Measurements from ENCODE around the gene MED27.
A peak's percentile ranks its signal among the peaks of the same experiment; 100 is the strongest.

The MED27 gene

DNA sequence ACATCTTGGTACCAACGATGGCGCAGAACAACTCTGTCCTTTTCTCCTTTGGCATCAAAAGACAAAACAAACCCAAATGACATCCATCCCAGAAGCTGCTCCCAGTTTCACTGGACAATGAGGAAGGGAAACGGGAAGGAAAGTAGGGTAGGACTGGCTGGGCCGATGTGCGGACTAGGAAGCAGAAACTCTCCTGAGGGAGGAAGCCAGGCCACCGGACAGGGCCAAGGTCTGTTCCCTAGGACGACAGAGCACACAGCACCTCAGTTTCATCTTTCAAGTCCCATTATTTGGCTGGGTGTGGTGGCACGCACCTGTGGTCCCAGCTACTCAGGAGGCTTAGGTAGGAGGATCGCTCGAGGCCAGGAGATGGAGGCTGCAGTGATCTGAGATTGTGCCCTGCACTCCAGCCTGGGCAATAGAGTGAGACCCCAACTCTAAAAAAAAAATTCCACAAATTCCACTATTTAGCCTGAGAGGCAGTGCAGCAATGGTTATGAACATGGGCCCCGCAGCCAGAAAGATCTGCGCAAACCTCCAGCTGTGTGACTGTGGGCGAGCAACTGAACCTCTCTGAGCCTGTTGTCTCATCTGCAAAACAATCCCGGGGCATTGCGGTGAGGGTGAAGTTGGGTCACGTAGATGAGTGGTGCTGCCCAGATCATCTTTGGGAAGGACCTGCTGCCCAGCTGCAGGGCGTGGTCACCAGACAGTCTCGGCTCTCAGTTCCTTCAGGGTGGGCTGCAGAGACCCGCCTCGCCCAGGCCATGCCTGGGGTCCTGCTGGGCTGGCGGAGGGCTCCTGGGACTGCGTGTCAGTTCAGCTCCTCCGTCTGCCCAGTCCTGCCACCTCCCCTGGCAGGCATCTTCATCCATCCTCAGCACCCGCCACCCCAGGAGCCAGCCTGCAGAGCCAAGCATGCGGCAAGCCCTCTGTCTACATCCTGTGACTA, 238.6 kb downstream of the MED27 start:
- DNase-seq (ENCODE audit: extremely low read depth in 1 of 2, low read depth in 1 of 2): no peak

DNA sequence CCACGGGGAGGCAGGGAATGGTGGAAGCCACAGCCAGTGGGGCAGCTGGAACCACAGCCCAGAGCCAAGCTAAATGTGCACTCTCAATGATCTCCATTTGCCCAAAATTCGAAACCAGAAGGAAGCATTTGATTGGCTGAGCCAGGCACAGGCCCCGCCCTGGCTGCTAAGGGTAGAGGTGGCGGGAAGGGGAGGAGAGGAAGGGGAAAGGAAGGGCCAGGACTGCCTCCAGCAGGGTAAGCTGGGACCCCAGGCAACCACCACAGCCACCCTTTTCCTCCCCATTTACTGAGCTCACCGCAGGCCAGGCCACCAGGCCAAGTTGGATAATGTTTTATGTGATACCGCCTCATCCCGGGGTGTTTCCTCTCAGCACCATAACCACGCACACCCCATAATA, 239.4 kb downstream of the MED27 start:
- no peak for DNase-seq (ENCODE audit: extremely low read depth in 1 of 2, low read depth in 1 of 2)

DNA sequence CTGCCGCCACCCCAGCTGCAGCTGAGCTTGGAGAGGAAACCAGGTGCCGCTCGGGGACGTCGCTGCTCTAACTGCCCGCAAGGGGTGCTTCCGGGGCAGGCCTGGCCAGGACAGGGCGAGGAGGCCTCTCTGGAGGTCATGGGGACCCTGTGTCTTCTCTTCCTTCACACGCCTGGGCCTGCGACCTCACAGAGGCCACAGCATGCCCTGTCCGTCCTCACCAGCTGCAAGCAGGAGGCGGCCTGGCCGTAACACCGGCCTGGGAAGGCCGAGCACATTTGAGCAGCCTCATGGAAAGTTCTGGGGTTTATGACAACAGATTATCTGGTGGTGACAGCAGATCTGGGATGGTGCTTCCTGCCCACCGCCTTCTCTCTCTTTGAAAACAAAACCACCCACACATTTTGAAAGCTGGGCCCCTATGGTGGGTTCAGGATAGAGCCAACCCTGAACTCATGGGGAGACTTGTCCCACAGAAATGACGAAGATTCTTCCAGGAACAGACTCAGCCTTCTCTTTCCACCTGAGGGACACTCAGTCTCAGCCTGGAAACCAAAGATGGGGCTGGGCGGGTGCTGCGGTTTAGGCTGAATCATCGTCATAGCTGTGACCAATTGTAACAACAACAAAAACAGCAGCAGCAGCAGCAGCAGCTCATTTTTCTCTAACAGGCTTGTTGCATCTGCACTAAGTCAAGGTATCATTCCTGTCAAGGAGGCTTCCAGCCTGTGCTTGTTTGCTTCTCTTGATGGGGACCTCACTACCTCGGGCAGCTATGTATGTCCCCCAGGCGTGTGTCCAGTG, 240.2 kb downstream of the MED27 start:
- peak; percentile 8 to 11 for DNase-seq (ENCODE audit: extremely low read depth in 1 of 2, low read depth in 1 of 2)

DNA sequence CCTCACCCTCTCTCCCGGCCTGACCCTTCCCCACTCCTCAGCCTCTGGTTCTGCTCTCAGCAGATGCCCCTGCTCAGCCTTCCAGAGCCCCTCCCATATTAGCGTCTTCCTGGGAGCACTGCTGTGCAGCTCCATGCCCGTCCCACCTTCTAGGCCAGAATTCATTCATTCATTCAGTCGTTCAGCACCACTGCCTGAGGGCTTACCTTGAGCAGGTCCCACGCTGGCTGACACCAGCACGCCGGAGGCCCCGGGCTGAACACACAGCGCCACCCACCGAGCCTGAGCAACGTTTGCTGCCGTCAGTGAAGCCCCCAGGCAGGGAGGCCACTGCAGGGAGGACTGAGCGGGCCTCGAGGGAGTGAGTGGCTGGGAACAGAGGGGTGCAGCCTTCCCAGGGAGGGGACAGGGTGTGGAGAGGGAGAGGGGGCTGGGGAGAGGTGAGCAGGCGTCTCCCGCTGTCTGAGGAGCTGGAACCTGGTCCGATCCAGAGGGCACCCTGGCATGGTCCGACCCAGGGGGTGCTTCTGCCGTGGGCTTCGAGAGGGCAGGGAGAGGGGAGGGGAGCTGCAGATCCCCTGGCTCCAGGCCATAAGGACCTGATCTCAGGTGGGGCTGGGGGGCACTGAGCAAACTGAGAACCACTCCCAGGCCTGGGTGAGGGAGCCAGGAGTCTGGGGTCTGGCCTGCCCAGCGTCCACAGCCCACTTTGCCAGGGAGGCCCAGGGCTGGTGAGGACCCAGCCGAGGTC, 241.0 kb downstream of the MED27 start:
- DNase-seq (ENCODE audit: extremely low read depth in 1 of 2, low read depth in 1 of 2): no peak

DNA sequence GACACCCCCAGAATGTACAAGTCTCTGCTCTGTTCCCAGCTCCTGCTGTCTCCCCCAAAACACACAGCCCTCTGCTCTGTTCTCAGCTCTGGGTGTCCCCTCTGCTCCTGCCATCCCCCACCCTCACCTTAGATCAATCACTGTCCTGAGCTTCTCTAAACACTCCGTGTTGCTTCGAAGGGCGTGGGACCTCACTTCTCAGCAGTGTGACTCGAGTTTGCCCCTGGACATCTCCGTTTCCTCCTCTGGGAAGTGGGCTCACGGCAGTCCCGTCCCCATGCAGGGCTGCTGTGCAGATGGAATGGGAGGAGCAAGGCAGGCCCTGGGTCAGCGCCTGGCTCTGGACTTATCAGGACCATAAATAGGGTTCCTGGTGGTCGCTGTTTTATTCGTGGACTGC, 241.8 kb downstream of the MED27 start:
- DNase-seq (ENCODE audit: extremely low read depth in 1 of 2, low read depth in 1 of 2): no peak

DNA sequence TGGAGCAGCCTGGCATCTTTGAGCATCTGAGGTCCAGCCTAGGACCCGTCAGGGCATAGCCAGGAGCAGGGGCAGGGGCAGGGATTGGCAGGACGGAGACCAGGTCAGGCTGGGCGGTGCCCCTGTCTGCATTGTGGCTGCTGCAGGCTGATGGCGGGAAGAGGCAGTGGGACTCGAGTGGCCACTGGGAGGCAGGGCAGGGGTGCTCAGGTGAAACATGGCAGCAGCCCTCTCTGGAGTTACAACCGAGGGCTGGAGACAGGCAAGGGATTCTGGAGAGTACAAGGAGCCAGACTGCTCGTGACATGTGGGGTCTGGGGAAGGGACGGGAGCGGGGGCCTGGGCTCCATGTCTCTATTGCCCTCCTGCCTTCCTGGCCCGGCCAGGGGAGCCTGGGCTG, 242.4 kb downstream of the MED27 start:
- DNase-seq (ENCODE audit: extremely low read depth in 1 of 2, low read depth in 1 of 2): no peak

DNA sequence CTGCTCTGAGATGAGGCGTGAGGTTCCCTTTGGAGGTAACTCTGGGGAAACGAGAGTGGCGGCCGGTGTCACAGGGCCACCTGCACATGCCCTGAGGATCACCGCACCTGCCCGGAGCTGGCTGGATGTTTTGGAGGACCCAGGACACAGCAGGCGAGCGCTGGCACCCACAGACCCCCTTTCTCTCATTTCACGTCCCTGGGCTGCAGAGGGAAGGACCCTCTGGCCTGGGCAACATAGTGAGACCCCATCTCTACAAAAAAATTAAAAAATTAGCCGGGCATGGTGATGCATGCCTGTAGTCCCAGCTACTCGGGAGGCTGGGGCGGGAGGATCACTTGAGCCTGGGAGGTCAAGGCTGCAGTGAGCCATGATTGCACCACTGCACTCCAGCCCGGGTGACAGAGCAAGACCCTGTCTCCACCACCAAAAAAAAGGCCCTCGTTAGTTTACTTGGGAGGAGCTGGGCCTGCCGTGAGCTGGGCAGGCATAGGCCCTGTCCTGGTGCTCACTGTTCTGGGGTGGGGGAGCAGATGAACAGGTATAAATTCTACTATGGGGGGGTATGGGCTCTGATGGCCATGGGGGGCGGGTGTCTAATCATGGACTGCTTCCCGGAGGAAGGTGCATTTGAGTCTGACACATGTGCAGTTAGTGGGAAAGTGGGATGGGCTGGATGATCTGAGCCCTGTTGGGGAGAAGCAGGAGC, 242.9 kb downstream of the MED27 start:
- no peak for DNase-seq (ENCODE audit: extremely low read depth in 1 of 2, low read depth in 1 of 2)

DNA sequence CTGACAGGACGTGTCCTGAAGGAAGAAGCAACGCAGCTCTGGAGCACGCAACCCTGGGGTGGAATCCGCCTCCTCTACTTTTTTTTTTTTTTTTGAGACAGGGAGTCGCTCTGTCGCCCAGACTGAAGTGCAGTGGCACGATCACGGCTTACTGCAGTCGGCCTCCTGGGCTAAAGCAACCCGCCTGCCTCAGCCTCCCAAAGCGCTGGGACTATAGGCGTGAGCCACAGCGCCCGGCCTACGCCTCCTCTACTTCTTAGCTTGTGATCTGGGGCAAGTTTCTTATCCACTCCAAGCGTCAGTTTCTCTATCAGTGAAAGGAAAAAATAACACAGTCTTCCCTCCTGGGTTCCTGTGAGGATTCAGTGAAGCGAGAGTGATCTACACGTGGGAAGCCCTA, 243.6 kb downstream of the MED27 start:
- DNase-seq (ENCODE audit: extremely low read depth in 1 of 2, low read depth in 1 of 2): no peak

DNA sequence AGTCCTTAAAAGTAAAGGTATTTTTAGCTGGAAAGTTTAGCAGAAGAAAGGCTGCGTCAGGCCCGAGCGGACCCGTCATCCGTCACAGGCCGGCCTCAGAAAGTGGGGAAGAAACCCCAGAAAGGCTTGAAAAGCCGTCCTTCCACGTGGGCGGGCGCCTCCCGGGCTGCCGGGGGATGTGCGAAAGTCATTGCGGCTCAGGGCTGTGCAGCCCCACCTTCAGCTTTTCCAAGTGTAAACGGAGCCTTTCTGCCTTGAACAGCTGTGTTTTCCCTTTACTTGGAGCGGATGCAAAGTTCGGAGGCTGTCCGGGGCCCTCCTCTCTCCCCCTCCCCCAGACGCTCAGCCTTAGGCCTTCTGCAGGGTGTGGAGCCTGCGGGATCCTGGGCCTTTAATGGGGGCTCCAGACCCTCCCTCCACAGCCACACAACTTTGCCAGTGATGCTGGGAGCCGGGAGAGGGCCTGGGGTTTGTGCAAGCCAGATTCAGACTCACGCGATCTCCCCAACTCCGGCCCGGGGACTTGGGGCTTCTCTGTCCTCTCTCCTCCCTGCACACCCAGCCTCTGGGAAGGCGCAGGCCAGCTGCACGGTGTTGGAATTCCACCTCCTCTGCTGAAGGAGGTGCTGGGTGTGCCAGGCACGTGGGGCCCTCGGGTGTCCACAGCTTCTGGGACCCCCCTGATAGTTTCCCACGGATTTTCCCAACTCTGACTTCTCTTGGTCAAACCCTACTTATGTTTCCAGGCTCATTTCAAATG, 244.3 kb downstream of the MED27 start:
- DNase-seq (ENCODE audit: extremely low read depth in 1 of 2, low read depth in 1 of 2): no peak

DNA sequence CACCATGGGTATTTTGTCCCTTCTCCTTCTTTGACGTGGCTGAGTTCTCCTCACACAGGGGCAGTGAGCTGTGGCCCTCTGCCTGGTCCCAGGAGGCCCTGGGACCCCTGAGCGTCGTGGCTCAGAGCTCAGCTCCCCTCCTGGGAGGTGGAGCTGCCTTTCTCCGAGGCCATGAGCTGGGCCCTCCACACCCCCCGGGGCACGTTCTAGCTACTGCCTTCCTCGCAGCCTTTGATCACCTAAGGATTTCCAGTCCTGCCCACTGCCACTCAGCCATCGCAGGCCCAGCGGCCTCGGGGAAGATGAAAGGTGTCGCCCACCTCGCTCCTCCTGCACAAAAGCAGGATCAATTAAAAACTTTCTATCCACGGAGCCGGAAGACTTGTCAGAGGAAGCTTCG, 244.9 kb downstream of the MED27 start:
- no peak for DNase-seq (ENCODE audit: extremely low read depth in 1 of 2, low read depth in 1 of 2)

DNA sequence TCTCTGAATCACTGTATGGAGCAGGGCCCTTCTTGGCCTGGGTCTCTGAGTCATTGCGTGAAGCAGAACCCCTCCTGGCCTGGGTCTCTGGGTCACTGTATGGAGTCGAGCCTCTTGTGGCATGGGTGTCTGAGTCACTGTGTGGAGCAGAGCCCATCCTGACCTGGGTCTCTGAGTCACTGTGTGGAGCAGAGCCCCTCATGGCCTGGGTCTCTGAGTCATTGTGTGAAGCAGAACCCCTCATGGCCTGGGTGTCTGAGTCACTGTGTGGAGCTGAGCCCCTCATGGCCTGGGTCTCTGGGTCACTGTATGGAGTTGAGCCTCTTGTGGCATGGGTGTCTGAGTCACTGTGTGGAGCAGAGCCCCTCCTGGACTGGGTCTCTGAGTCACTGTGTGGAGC, 245.8 kb downstream of the MED27 start:
- DNase-seq (ENCODE audit: extremely low read depth in 1 of 2, low read depth in 1 of 2): no peak

DNA sequence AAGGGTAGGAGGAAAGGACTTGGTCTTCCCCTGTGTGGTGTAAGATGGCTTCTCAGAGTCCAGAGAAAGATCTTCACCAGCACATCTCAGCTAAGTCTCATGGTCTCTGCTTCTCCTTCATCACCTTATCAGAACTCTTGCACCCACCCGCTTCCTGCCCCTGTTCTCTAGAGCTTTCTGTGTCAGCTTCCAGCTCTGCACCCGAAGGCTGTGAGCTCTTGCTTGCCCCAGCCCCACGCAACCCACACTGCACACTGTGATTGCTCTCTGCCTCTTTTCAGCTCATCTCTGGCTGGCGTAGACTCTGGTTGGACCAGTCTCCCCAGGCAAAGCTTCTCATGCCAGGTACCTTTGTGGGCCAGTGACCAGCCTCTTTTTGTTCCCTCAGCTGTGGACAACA, 246.6 kb downstream of the MED27 start:
- no peak for DNase-seq (ENCODE audit: extremely low read depth in 1 of 2, low read depth in 1 of 2)

DNA sequence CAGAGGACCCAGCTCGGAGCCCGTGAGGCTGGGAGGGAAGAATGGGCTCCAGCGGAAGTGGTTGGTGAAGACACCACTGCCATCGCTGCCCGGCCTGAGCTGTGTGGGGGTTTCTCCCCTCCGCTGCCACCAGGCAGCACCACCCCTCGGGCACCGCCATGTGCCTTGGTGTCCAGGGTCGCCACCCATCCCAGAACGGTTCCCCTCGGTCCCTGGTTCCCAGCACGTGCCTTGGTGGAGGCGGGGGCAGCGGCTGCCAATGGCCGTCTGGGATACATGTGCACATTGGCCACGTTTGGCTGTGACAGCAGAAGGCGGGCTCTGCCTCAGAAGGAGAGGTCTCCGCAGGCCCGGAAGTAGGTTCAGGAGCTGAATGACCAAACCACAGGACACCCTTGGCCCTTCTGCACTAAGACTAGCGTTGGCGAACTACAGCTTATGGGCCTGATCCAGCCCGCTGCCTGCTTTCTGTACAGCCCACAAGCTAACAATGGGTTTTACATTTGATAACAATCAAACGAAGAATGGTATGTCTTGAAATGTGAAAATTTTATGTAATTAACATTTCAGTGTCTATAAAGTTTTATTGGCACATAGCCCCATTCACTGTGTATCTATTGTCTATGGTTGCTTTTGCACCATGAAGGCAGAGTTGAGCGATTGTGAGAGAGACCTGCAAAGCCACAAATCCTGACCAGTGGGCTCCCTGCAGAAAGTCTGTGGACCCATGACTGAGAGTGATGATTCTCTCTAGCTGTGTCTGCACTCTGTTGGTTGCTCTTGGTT, 248.1 kb downstream of the MED27 start:
- DNase-seq (ENCODE audit: extremely low read depth in 1 of 2, low read depth in 1 of 2): no peak

DNA sequence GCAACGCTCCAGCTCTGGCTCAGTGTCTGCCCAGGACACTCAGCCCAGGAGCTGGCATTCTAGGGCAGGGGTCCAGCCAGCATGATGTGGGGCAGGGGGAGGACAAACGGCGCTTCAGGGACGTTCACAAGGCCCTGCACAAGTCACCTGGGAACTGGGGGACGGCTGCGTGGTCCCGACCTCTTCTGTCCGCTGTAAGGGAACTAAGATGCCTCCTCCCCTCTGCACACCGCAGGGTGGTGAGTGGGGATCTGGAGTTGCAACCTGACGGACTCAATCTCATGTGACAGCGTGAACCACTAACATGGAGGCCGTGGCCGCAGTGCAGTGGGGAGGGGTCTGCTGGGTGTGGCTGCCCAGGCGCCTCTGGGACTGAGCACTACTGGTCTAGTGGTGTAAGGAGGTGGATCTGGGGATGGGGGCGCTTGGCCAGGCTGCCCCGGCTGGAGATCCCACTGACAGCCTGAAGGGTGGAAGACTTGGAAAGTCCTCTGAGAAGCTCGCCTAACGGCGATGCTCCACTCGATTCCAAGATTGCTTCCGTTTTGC, 251.8 kb downstream of the MED27 start:
- DNase-seq (ENCODE audit: extremely low read depth in 1 of 2, low read depth in 1 of 2): no peak

DNA sequence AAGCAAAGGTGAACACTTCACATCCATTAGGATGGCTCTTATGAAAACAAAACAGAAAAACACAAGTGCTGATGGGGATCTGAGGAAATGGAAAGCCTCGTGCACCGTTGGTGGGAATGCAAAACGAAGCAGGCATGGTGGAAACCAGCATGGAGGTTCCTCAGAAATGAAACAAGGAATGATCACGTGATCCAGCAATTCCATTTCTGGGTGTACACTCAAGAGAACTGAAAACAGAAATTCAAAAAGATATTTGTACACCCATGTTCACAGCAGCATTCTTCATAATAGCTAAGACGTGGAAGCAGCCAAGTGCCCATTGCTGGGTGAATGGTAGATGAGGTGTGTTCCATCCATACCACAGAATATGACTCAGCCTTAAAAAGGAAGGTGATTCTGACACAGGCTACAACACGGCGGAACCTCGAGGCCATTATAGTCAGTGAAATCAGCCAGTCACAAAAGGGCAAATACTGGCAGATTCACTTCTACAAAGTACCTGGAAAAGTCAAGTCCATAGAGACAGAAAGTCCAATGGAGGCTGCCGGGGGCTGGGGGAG, 252.6 kb downstream of the MED27 start:
- DNase-seq (ENCODE audit: extremely low read depth in 1 of 2, low read depth in 1 of 2): no peak

DNA sequence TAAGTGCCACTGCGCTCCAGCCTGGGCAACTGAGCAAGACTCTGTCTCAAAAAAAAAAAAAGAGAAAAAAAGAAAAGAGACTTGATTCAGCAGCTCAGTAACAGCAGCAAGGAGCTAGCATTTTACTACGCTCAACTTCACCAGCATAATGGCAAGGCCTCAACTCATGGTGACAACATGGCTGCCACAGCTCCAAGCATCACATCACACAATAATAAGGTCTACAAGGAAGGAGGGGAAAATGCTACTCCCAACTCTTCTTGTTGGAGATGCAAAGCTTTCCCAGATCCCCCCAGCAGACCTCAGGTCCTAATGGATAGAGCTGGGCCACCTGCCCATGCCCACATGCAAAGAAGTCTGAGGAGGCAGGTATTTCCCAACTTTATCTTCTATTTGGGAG, 253.6 kb downstream of the MED27 start:
- DNase-seq (ENCODE audit: extremely low read depth in 1 of 2, low read depth in 1 of 2): no peak

DNA sequence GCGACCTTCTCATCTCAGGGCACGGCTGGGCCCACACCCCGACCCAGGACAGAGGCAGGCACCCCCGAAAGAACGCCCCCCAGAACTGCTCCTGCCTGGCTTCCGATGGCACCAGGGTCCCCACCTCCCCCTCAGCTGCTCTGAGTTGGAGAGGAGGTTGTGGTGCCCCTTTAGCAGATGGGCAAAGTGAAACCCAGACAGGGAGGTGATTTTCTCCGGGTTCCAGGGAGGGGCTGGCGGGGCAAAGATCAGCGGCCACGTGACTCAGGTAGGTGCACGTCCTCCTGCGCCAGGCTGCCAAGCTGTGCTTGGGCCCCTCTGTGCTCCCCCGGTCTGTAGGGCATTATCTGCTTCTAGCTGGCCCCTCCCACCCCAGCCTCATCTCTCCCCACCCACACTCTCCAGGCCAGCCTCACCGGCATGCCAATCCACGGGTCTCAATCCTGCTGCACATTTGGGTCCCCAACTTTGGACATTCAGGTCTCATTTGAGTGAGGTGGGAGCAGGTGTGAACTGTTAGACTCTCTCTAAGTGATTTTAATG, 254.6 kb downstream of the MED27 start:
- DNase-seq (ENCODE audit: extremely low read depth in 1 of 2, low read depth in 1 of 2): no peak

DNA sequence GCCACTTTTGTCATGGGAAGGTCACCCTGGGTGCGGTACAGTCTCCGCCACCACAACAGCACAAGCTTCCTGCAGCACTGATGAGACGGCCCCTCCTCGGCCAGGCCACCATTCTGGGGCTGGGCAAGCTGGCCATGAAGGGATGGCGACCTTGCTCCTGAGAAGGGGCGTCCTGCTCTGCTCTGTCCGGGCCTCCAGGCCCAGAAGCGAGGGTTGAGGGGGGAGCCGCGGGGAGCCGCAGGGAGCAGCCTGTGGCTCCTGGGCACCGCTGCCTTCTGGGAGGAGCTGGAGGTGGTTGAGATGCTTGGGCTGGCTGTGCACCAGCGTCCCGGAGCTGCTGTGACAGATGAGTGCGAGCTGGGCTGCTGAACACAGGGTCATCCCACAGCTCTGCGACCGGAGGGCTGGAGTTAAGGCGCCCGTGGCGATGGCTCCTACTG, 255.5 kb downstream of the MED27 start:
- no peak for DNase-seq (ENCODE audit: extremely low read depth in 1 of 2, low read depth in 1 of 2)

All from activated CD8-positive, alpha-beta memory T cell treated with anti-CD3 and anti-CD28 coated beads for 1 hour (primary cell).